ENCODE results near the gene TMEM145. TPM values are rescaled to one million over a fixed set of nuclear protein-coding genes. Genes with fewer than 3 reads are reported as not detected.

The TMEM145 gene
- total and polyA plus RNA-seq, 9 of the 15 experiments (the other 6 are each of a cell fraction or from before 2014, with no cell fraction given): 0.80 to 5.5 (median 1.9) TPM; not detected in 3

DNA sequence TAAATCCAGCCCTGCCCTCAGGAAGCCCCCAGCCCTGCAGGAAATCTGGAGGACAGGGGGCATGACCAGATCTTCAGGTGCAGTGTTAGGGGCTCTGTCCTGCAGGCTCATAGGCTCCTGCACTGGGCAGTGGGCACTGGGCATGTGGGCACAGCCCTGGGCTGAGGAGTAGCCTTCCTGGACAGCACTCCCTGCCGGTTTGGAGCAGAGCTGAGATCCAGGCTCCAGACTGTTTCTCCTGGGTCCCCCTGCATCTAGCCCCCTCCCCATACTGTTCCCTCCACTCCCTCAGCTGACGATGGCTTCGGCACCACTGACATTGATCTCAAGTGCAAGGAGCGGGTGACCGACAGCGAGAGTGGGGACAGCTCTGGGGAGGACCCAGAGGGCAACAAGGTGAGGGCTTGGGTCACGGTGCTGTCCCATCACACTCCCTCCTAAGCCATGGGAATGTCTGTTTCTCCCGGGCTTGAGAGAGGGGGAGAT is 23.5 kb upstream of the TMEM145 start:
- 89% methylated on average over 6 of the region's 8 CpGs for WGBS (ENCODE audit: insufficient coverage, low coverage, missing lambda C conversion rate)
- no peak overlapping the region for H3K27ac ChIP-seq (ENCODE audit: extremely low read depth, low read depth, low read length)
- no peaks in the 10 kb centered on the region for H3K27me3 ChIP-seq (ENCODE audit: control insufficient read depth in 2 of 2, insufficient read depth in 2 of 2, low read length in 2 of 2)

More for the DNA sequence above, 23.5 kb upstream of the TMEM145 start:
- Histone ChIP-seq H2AFZ (ENCODE audit: low read depth, low read length) (no peak overlapping the region), H4K20me1 (replicated peaks; ENCODE audit: control insufficient read depth, insufficient read depth, low read length) (0 out of 2 replicates have a peak, but pooled peaks cover 7% of the 10 kb centered on the region), H3K79me2 (ENCODE audit: control insufficient read depth, insufficient read depth, low read length) (peaks cover 23% of the 10 kb centered on the region), H3K4me2 (ENCODE audit: insufficient read depth, low read length) (no peak overlapping the region), H3K4me1 (replicated peaks in 1 of 2; ENCODE audit: control insufficient read depth in 2 of 2, insufficient read depth in 2 of 2, low read length in 2 of 2) (peaks cover 16 to 89% of the 10 kb centered on the region in 2 experiments; a peak in 4 of 5 replicates), H3K4me3 (no peak overlapping the region), H3K9me3 (replicated peaks; ENCODE audit: control insufficient read depth, insufficient read depth, low read depth, low read length) (no peaks in the 10 kb centered on the region), H3K36me3 (ENCODE audit: control insufficient read depth, insufficient read depth, low read length) (peaks cover 81% of the 10 kb centered on the region; the same call in 2 of the 3 replicates), H3K9ac (ENCODE audit: insufficient read depth in 1 of 2, low read depth in 2 of 2, low read length in 2 of 2) (0 out of 4 replicates have a peak overlapping the region, but pooled peaks of 1 of the 2 experiments have one; percentile 35), H3K9me1 (ENCODE audit: control insufficient read depth, insufficient read depth, low read length) (no peaks in the 10 kb centered on the region)
- TF ChIP-seq ZNF224 (CRISPR knock-in tag; IDR thresholded peaks at IDR 0.05) (no peak), NFIX (CRISPR knock-in tag; IDR thresholded peaks at IDR 0.05; ENCODE audit: low read depth) (no peak), CHAMP1 (IDR thresholded peaks at IDR 0.05) (no peak), KLF13 (tag; IDR thresholded peaks at IDR 0.05; ENCODE audit: borderline replicate concordance, low read depth) (no peak), CBX3 (IDR thresholded peaks at IDR 0.05; ENCODE audit: borderline replicate concordance in 1 of 2, low read length in 2 of 2) (no peak), EHMT2 (IDR thresholded peaks at IDR 0.05) (no peak), PRPF4 (IDR thresholded peaks at IDR 0.05; ENCODE audit: insufficient read depth, low read depth, low read length, poor library complexity, severe bottlenecking) (no peak)
- no TSS peak for BruUV-seq (replicated peaks)
- DNase-seq (ENCODE audit: extremely low read depth in 1 of 4, low spot score in 3 of 4): no peak
- intact Hi-C loops (cut with micrococcal nuclease) (no loop called here), in situ Hi-C loops (cut with MboI) (no loop called here)
- ATAC-seq: no peak
- ChIA-PET POLR2A (interaction anchor here (1.8 kb wide), 1 partner anchor 13 kb away, joined by 6 read pairs; the partner anchor contains the start of genes PAFAH1B3 and PRR19), CTCF (ENCODE audit: low intra/inter-chr PET ratio) (no interaction called here)
- FAIRE-seq: no peak

Data from K562 (cell line).